Stimulated activated CD8-positive, alpha-beta memory T cell treated with anti-CD3 and anti-CD28 coated beads, Interleukin-12 subunit alpha, Interleukin-12 subunit beta, amount 100 ng/mL, for 24 hours (primary cell): ENCODE measurements around the gene TBC1D26.
"Not testable (repeated sequence)": the region's sequence is repeated elsewhere in the genome, so short reads cannot be mapped to it uniquely, and the experiment has no call there.

Experiments
- DNase-seq: peaks from one replicate; pipeline ENCODE4 v3.0.0-alpha.2; 2020; ENCODE audit errors: extremely low read depth

The TBC1D26 gene

DNA sequence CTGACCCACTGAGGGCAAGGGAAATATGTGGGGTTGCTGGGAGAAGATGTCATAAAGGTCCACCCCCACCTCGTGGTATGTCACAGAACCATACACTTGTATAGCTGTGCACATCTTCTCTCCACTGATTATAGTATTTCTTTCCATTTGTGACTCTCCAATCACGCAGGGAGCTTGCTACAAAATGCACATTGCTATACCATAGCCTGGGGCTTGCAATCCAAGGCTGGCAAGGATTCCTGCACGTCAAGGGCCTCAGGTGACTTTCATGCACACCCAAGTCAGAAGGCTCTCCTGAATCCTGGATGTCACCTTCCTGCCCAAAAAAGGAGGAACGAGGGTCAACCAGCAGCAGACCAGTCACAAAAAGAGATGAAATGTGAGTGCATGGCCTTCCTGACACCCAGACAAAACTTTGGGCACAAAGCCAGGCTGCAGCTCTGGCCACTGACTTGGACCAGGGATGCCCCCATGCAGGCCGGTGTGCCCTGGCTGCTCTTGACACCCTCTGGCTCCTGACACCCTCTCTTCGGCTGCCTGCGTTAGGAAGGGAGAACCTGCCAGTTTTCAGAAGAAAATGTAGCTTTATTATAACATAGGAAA, 12.1 kb downstream of the TBC1D26 start:
- no peak for DNase-seq

DNA sequence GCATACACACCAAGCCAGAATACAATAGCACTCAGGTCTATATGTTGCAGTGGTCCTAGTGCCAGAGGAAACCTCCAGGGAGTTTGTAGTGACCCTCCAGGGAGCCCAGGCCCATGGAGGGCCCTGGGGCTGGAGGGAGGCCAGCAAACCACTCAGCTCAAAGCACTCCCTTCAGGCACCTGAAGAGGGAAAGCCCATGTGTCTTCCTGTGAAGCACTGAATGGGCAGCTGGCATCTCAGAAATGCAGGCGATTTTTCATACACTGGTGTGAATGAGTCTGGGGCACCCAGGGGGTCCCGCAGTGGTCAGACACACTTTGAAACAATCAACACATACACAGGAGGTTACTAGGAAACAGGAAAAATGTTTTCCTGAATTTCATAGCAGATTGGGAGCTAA, 12.8 kb downstream of the TBC1D26 start:
- no peak for DNase-seq

DNA sequence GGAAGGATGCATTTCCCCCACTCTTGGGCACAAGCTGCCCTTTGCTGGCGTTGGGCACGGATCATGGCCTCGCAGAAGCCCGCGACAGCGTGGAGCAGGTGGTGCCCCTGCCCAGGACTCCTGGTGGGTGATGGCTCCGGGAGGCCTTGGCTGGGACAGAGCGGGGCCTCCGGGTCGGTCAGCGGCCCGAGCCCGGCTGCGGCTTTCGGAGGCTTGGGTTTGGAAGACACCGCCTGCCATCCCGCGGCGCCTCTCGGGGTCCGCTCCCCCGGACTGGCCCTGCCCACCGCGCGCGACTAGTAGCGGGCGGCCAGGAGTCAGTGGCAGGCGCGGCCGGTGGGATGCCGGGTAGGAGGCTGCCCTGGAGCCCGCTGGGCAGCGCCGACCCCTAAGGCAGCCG, 17.3 kb downstream of the TBC1D26 start:
- not testable (repeated sequence) for DNase-seq

DNA sequence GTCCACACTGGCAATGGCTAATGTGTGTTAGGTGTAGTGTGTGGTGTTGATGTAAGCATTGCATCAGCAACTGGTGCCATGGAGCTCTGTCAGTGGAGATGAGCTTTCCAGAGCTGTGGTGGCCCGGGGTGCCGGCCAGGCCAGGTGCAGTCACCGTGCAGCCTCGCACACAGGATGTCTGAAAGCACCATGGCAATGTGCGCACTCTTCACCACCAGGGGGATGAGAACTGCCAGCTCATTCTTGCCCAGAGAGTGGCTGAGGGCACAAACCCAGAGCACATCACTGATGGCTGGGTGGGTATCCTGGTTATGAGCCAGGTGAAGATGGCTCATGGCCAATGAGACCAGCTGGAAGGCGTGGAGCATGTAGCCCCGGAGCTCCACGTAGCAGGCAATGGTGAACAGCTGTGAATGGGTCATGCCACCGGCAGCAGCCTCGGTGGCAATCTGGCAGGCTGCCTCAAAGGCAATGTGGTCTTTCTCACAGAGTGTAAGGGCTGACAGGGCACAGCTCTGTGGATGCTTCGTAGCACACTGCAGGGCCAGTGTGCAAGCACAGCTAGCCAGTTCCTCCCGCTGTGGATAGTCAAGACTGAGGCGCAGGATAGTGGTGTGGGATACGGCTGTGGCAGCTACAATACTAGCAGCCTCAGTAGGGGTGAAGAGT, 36.9 kb downstream of the TBC1D26 start:
- DNase-seq: not testable (repeated sequence)

DNA sequence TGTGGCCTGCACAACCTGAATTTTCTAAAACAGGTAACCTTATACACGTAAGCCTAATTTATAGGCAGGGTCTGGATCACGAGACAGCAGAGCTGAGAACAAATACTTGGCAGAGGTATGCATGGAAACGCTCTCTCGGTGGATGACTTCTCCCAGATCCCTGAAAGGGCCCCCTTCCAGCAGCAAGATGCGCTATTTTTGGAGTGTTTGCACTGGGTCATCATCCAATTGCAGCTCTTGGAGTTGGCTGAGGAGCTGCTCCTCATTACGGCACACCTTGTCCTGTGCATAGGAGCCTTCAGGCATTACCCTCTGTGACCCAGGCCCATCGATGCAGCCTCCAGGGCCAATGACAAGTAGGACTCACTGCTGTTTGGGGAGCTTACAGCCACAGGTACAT, 38.6 kb downstream of the TBC1D26 start:
- DNase-seq: not testable (repeated sequence)

DNA sequence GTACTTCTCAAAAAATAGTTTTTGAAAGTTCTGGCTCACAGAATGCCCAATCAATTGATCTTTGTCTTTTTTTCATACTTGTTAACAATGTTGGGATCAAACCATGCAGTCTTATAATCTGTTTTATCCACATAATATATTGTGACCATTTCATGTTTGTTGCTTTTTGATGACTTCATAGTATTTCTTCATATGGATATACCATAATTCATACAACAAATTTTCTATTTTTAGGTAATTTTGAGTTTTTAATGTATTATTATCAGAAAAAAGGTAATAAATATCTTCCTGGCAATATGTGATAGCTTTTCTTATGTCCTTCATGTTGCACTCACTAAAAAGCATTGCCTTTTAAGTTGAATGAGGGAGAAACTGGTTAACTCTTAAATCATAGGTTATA, 44.8 kb downstream of the TBC1D26 start:
- DNase-seq: no peak

DNA sequence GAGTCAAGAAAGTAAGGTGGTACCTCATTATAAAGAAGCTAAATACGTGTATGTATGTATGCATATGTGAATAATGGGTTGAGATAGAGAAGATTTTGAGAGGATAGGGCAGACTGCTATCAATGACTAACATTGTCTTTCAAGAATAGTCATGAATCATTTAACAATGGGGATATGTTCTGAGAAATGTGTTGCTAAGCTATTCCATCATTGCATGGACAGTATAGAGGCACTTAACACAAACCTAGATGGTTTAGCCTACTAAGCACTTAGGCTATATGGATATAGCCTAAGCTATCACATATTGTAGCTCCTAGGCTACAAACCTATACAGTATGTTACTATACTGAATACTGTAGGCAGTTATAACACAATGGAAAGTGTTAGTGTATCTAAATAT, 45.2 kb downstream of the TBC1D26 start:
- DNase-seq: no peak

DNA sequence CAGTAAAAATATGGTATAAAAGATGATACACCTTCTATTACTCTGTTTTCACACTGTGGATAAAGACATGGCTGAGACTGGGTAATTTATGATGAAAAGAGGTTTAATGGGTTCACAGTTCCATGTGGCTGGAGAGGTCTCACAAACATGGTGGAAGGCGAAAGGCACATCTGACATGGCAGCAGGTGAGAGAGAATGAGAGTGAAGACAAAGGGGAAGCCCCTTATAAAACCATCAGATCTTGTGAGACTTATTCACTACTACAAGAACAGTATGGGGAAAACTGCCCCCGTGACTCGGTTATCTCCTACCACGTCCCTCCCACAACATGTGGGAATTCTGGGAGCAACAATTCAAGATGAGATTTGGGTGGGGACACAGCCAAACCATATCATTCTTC, 45.6 kb downstream of the TBC1D26 start:
- DNase-seq: no peak

DNA sequence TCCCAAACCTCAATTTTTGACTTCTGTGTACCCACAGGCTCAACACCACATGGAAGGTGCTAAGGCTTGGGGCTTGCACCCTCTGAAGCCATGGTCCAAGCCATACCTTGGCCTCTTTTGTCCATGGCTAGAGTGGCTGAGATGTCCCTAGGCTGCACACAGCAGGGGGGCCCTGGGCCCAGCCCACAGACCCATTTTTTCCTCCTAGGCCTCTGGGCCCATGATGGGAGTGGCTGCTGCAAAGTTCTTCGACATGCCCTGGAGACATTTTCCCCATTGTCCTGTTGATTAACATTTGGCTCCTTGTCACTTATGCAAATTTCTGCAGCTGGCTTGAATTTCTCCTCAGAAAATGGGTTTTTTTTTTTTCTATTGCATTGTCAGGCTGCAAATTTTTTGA, 47.0 kb downstream of the TBC1D26 start:
- no peak for DNase-seq

DNA sequence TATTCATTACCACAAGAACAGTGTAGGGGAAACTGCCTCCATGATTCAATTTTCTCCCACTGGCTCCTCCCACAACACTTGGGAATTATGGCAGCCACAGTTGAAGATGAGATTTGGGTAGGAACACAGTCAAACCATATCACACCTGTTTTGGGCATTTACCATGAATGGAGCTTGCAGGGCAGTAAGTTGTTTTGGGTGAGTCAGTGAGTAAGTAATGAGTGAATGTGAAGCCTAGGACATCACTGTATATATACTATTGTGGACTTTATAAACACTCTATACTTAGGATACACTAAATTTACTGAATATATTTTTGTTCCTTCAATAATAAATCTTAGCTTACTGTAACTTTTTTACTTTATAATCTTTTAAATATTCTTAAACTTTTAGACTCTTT, 48.1 kb downstream of the TBC1D26 start:
- no peak for DNase-seq

DNA sequence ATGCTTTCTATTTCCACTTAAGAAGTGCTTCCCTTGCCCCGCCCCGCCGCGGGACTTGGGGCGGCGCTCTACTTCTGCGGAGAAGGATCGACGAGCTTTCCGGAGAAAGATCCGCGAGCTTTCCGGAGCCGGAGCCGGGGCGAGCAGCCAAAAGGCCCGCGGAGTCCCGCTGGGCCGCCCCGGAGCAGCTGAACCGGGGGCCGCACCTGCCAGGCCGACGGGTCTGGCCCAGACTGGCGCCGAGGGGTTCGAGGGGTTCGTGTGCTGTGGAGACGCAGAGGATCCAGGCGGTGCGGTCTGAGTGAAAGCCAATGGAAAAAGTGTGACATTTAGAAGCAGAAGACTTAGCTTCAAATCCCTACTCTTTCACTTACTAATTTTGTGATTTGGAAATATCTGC, 50.8 kb downstream of the TBC1D26 start:
- DNase-seq: no peak

DNA sequence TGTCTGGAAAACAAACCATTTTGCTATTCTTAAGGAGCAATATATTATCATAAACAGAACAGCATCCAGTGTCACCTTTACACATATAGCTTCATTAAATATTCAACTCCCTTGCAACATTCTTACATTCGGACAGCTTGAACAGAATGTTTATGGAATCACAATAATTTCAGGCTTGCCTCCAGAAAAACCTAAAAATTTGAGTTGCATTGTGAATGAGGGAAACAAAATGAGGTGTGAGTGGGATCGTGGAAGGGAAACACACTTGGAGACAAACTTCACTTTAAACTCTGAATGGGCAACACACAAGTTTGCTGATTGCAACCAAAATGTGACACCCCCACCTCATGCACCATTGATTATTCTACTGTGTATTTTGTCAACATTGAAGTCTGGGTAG, 51.4 kb downstream of the TBC1D26 start:
- DNase-seq: no peak

DNA sequence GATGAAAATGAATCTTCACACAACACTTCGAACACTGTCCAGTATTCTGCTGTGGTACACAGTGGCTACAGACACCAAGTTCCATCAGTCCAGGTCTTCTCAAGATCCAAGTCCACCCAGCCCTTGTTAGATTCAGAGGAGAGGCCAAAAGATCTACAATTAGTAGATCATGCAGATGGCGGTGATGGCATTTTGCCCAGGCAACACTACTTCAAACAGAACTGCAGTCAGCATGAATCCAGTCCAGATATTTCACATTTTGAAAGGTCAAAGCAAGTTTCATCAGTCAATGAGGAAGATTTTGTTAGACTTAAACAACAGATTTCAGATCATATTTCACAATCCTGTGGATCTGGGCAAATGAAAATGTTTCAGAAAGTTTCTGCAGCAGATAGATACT, 52.3 kb downstream of the TBC1D26 start:
- not testable (repeated sequence) for DNase-seq

DNA sequence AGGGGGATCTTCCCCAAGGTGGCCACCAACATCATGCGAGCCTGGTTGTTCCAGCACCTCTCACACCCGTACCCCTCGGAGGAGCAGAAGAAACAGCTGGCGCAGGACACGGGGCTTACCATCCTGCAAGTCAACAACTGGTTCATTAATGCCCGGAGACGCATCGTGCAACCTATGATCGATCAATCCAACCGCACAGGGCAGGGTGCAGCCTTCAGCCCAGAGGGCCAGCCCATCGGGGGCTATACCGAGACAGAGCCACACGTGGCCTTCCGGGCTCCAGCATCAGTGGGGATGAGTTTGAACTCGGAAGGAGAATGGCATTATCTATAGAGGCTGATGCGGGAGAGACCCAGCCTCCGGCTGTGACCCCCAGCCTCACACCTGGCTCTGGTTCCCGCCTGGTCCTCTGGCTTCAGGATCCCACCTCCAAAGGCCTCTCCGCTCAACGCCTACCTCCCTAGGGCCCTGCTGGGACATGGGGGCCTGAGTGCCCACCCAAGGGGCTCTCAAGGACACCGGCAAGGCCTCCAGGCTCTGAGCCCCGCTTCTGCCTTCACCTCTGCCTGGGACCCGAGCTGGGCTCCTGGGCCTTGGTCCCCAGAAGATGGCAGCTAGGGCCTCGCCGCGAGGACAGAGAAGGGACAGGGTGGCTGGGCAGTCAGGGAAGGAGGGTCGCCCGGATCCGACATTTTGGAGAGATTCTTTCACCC, 55.4 kb downstream of the TBC1D26 start:
- not testable (repeated sequence) for DNase-seq

DNA sequence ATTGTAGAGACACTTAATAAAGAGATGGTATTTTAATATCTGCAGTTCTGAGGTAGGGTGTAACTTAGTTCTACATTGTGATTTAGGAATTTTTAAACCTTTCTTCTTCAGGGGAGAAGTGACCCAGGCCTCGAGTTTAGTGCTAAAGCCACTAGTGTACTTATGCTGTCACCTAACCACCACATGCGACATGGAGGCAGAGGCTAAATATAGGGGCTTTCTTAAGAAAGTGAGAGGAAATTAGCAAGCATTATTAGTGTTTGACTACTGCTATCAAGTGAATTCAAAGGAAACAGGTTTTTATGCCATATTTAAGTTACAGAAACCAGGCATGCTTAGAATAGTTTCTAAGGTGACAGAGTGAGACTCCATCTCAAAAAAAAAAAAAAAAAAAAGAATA, 56.3 kb downstream of the TBC1D26 start:
- not testable (repeated sequence) for DNase-seq
